Neural crest cell (in vitro differentiated cells): ENCODE data around the gene RAB3GAP2. TPM values are rescaled to one million over a fixed set of nuclear protein-coding genes. Genes with fewer than 3 reads are reported as not detected.
"Not testable (repeated sequence)": the region's sequence is repeated elsewhere in the genome, so short reads cannot be mapped to it uniquely, and the experiment has no call there.

ENCODE experiments used
- DNase-seq: peaks from one replicate; pipeline ENCODE4 v3.0.0; 2021; ENCODE audit warnings: low read depth, mixed read lengths, low spot score
- H3K27ac Mint-ChIP-seq: one replicate; pipeline ENCODE4 v1.8.0; 2021; ENCODE audit warnings: mild to moderate bottlenecking, mixed read lengths; ENCODE audit not compliant: unreplicated experiment
- H3K27me3 Mint-ChIP-seq: 2 replicates; pipeline ENCODE4 v1.8.0; 2021; ENCODE audit warnings: low read depth, mild to moderate bottlenecking, mixed read lengths
- H3K36me3 Mint-ChIP-seq: 2 replicates; pipeline ENCODE4 v1.8.0; 2021; ENCODE audit warnings: low read depth, mild to moderate bottlenecking, mixed read lengths
- H3K4me1 Mint-ChIP-seq: 2 replicates; pipeline ENCODE4 v1.8.0; 2021; ENCODE audit warnings: mixed read lengths
- H3K4me3 Mint-ChIP-seq: one replicate; pipeline ENCODE4 v1.8.0; 2021; ENCODE audit warnings: mild to moderate bottlenecking, mixed read lengths
- H3K9me3 Mint-ChIP-seq: 2 replicates; pipeline ENCODE4 v1.8.0; 2021; ENCODE audit warnings: mixed read lengths
- microRNA-seq: library from miRNA; unstranded; fragments of <30 nt; microRNA quantifications from one replicate; pipeline ENCODE4, GENCODE V29; 2020
- total RNA-seq: library from RNA; stranded (reverse); gene quantifications from 2 replicates; pipeline ENCODE4 v1.2.1, GENCODE V29; 2021
- TF ChIP-seq, protein P1 (sequence below): fragments of 200-600 bp; sonication (generic); conservative IDR thresholded peaks from 2 replicates; pipeline ENCODE4 v1.5.0; 2021; ENCODE audit warnings: antibody characterized with exemption, mild to moderate bottlenecking

Gene RAB3GAP2
- total RNA-seq, 1 donor from 2014 or later, result 36.4 TPM

DNA sequence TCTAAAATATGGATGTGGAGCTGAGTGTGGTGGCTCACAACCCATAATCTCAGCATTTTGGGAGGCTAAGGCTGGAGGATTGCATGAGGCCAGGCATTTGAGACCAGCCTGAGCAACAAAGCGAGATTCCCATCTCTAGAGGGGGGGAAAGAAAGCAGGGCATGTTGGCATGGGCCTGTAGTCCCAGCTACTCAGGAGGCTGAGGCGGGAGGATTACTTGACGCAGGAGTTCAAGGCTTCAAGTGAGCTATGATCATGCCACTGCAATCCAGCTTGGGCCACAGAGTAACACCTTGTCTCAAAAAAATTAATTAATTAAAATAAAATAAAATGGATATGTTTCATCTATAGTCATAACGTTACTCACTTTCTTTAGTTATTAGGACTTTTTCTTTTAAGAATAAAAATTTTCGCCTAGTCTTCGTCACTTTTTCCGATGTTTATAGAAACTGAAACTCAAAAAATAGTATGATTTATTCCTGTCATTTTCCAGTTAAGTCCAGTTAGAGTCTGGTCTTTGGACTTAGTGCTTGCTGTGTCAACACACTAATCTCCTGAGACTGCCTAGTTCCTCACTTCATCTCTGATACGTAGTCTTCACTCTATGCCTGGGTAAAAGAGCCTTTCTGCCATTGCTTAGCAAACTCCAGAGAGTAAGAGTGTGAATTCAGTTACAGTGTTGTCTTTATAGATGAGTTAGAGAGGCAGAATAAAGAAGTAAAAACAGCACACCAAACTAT is 150.3 kb downstream of the RAB3GAP2 start:
- H3K9me3 Mint-ChIP-seq, result no peaks in the 10 kb centered on the region
- H3K27me3 Mint-ChIP-seq, result no peaks in the 10 kb centered on the region
- TF ChIP-seq, protein P1, sequence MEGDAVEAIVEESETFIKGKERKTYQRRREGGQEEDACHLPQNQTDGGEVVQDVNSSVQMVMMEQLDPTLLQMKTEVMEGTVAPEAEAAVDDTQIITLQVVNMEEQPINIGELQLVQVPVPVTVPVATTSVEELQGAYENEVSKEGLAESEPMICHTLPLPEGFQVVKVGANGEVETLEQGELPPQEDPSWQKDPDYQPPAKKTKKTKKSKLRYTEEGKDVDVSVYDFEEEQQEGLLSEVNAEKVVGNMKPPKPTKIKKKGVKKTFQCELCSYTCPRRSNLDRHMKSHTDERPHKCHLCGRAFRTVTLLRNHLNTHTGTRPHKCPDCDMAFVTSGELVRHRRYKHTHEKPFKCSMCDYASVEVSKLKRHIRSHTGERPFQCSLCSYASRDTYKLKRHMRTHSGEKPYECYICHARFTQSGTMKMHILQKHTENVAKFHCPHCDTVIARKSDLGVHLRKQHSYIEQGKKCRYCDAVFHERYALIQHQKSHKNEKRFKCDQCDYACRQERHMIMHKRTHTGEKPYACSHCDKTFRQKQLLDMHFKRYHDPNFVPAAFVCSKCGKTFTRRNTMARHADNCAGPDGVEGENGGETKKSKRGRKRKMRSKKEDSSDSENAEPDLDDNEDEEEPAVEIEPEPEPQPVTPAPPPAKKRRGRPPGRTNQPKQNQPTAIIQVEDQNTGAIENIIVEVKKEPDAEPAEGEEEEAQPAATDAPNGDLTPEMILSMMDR, result no peak
- no peaks in the 10 kb centered on the region for H3K36me3 Mint-ChIP-seq
- no peaks in the 10 kb centered on the region for H3K4me1 Mint-ChIP-seq
- no peak overlapping the region for H3K4me3 Mint-ChIP-seq
- H3K27ac Mint-ChIP-seq, result no peak overlapping the region
- no peak for DNase-seq

DNA sequence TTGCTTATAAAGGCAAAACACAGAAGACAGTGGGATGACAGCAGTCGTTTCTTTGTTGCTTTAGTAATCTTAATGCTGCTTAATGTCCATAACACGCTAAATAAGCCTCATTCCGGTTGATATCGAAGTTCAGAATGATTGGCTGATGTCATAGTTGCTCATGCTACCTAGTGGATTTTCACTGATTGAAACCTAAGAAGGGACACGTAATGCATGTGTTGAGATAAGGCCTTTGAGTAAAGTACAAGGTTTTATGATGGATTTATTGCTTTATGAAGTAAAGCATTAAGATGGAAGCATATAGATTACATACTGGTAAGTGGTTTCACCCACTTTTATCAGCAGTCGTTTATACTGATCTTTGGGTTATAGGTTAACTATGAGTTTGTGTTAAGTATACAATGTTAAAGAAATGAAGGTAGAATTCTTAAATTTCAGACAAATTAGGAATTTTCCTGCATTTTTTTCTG is 153.2 kb downstream of the RAB3GAP2 start:
- peaks cover 1% of the 10 kb centered on the region for H3K36me3 Mint-ChIP-seq
- H3K4me3 Mint-ChIP-seq, result no peak overlapping the region
- no peak for DNase-seq
- H3K9me3 Mint-ChIP-seq, result no peaks in the 10 kb centered on the region
- no peaks in the 10 kb centered on the region for H3K27me3 Mint-ChIP-seq
- no peaks in the 10 kb centered on the region for H3K4me1 Mint-ChIP-seq
- no peak overlapping the region for H3K27ac Mint-ChIP-seq
- TF ChIP-seq, protein P1, result no peak

DNA sequence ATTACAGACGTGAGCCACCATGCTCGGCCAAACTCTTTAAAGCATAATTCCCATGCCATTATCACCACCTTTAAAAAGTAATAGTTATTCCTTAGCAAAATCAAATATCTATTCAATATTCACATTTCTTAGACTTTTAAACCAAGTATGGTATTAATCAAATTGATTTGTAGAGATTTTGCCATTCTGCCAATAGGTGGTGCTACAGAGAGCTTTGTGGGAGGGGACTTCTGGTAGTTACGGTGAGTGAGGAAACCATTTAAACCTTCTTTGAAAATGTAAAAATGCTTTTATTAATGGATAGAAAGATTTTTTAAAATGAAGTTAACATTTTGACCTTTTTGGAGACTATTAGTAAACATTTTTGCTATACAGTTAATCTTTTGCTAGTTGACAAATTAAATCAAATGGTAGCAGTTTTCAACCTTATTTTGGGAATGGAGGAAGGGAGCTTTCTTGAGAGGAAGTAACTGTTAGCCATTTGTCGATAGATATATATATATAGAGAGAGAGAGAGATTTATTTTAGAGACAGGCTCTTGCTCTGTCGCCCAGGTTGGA is 159.0 kb downstream of the RAB3GAP2 start:
- Mint-ChIP-seq H3K27ac (no peak overlapping the region), H3K4me3 (no peak overlapping the region), H3K36me3 (peaks cover 12% of the 10 kb centered on the region), H3K27me3 (no peaks in the 10 kb centered on the region), H3K4me1 (no peaks in the 10 kb centered on the region), H3K9me3 (no peaks in the 10 kb centered on the region)
- TF ChIP-seq, protein P1, result peak; percentile 67
- no peak for DNase-seq

DNA sequence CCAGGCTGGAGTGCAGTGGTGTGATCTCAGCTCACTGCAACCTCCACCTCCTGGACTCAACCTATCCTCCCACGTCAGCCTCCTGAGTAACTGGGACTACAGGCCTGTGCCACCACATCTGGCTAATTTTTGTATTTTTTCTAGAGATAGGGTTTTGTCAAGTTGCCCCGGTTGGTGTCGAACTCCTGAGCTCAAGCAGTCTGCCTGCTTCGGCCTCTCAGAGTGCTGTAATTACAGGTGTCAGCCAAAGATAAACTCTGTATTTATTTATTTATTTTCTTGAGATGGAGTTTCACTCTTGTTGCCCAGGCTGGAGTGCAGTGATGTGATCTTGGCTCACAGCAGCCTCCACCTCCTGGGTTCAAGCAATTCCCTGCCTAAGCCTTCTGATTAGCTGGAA is 159.7 kb downstream of the RAB3GAP2 start:
- not testable (repeated sequence) for DNase-seq, H3K4me3 Mint-ChIP-seq, H3K27ac Mint-ChIP-seq, H3K4me1 Mint-ChIP-seq, H3K27me3 Mint-ChIP-seq, H3K9me3 Mint-ChIP-seq
- H3K36me3 Mint-ChIP-seq, result peaks cover 12% of the 10 kb centered on the region

DNA sequence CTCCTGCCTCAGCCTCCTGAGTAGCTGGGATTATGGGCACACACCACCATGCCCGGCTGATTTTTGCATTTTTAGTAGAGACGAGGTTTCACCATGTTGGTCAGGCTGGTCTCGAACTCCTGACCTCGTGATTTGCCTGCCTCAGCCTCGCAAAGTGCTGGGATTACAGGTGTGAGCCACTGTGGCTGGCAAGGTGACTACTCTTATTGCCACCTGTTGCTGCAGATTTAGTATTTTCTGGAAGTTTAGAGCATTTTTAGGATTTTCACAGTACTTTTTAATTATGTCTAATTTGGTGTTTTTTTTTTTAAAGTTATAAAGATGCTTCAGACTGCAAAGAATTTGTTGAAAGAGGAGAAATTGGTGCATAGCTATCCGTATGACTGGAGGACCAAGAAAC is 161.8 kb downstream of the RAB3GAP2 start:
- DNase-seq, H3K27ac Mint-ChIP-seq, H3K9me3 Mint-ChIP-seq, H3K4me3 Mint-ChIP-seq, H3K4me1 Mint-ChIP-seq, H3K27me3 Mint-ChIP-seq: not testable (repeated sequence)
- peaks cover 12% of the 10 kb centered on the region for H3K36me3 Mint-ChIP-seq

DNA sequence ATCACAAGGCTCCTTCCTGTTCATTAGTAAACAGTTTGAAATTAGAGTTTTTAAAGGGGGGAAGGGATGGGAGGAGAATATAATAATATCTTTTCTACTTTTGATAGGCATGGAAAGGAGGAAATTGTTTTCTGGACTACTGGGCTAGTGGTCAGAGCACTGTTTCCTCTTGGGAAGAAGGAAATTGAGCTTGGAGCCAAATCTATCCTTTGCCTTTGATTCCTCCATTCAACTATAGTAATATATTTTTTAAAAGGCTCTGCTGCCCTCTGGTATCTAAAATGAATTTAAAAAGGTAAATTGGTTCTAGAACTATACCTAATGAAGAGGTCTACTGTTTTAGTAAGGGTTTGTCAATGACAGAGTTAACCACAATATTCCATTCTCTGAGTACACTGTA is 172.4 kb downstream of the RAB3GAP2 start:
- H3K4me3 Mint-ChIP-seq, result no peak overlapping the region
- H3K36me3 Mint-ChIP-seq, result peaks cover 13% of the 10 kb centered on the region
- TF ChIP-seq, protein P1, result no peak
- H3K27ac Mint-ChIP-seq, result no peak overlapping the region
- DNase-seq, result no peak
- no peaks in the 10 kb centered on the region for H3K9me3 Mint-ChIP-seq
- H3K27me3 Mint-ChIP-seq, result no peaks in the 10 kb centered on the region
- peaks cover 12% of the 10 kb centered on the region for H3K4me1 Mint-ChIP-seq

Small RNA genes within 50 kb of the gene (microRNA-seq; reads per million reads assigned to microRNA genes)
- gene MIR194-1 (not detected), gene MIR215 (1.8 reads per million), gene MIR664A (290 reads per million, percentile 70 among the genes with 10 or more reads in this experiment)

Other genes with a start within 250 kb of the RAB3GAP2 start
- gene EPRS1, start 225.9 kb downstream of the RAB3GAP2 start, total RNA-seq, result 98.7 TPM in 2 replicates
- 20.2 and 21.1 TPM in 2 replicates for gene BPNT1, start 182.7 kb downstream of the RAB3GAP2 start, total RNA-seq
- gene IARS2, start 178.3 kb downstream of the RAB3GAP2 start, total RNA-seq, result 65.1 and 66.9 TPM in 2 replicates